ENCODE results near the gene LRRC32. TPM values are rescaled to one million over a fixed set of nuclear protein-coding genes. Genes with fewer than 3 reads are reported as not detected.
"Not testable (repeated sequence)": the region's sequence is repeated elsewhere in the genome, so short reads cannot be mapped to it uniquely, and the experiment has no call there.

LRRC32 gene
- total RNA-seq, 1 donor from 2014 or later: 24.4 TPM

GRCh38 chr11:76609736-76610370, 60.7 kb downstream of the LRRC32 start:
- Mint-ChIP-seq H3K9me3 (ENCODE audit: unreplicated experiment) (peaks cover 6% of the 10 kb centered on the region), H3K27ac (ENCODE audit: unreplicated experiment) (no peak overlapping the region), H3K36me3 (ENCODE audit: low read depth, unreplicated experiment) (peaks cover 3% of the 10 kb centered on the region), H3K4me3 (ENCODE audit: unreplicated experiment) (no peak overlapping the region), H3K27me3 (ENCODE audit: low read depth, unreplicated experiment) (peaks cover 6% of the 10 kb centered on the region), H3K4me1 (ENCODE audit: low read depth, unreplicated experiment) (peaks cover 3% of the 10 kb centered on the region)
- no peak overlapping the region for H3K4me3 ChIP-seq (ENCODE audit: insufficient read depth, low read depth, low read length)
- H3K79me2 ChIP-seq (ENCODE audit: insufficient read depth, low read length): no peaks in the 10 kb centered on the region
- no peaks in the 10 kb centered on the region for H3K9me3 ChIP-seq (ENCODE audit: insufficient read depth, low read depth, low read length)
- DNase-seq (ENCODE audit: low read depth) (peak; percentile 36), FAIRE-seq (no peak)
- no peak overlapping the region for H3K27ac ChIP-seq (ENCODE audit: low read depth, low read length)
- H3K9ac ChIP-seq (ENCODE audit: low read length): no peak overlapping the region
- no peak overlapping the region for H2AFZ ChIP-seq (ENCODE audit: low read depth, low read length)
- H3K4me2 ChIP-seq (ENCODE audit: low read length): no peak overlapping the region
- H3K4me1 ChIP-seq (ENCODE audit: insufficient read depth, low read length): no peaks in the 10 kb centered on the region
- H3K36me3 ChIP-seq (ENCODE audit: insufficient read depth, low read length): no peaks in the 10 kb centered on the region
- TF ChIP-seq CTCF (IDR thresholded peaks at IDR 0.05; ENCODE audit: insufficient read depth, low read depth, low read length) (no peak), EZH2 (IDR thresholded peaks at IDR 0.05; ENCODE audit: insufficient read depth, low read length) (no peak)
- no peaks in the 10 kb centered on the region for H3K27me3 ChIP-seq (ENCODE audit: insufficient read depth, low read length)
- H4K20me1 ChIP-seq (ENCODE audit: insufficient read depth, low read length): no peaks in the 10 kb centered on the region

GRCh38 chr11:76608879-76609460, 61.6 kb downstream of the LRRC32 start:
- not testable (repeated sequence) for FAIRE-seq; H4K20me1 ChIP-seq (ENCODE audit: insufficient read depth, low read length); H3K79me2 ChIP-seq (ENCODE audit: insufficient read depth, low read length); H3K27me3 ChIP-seq (ENCODE audit: insufficient read depth, low read length); H3K27me3 Mint-ChIP-seq (ENCODE audit: low read depth, unreplicated experiment); DNase-seq (ENCODE audit: low read depth); H3K27ac ChIP-seq (ENCODE audit: low read depth, low read length); H3K4me2 ChIP-seq (ENCODE audit: low read length); H3K27ac Mint-ChIP-seq (ENCODE audit: unreplicated experiment); H3K4me1 ChIP-seq (ENCODE audit: insufficient read depth, low read length); H3K36me3 ChIP-seq (ENCODE audit: insufficient read depth, low read length); H3K9me3 ChIP-seq (ENCODE audit: insufficient read depth, low read depth, low read length); H3K9me3 Mint-ChIP-seq (ENCODE audit: unreplicated experiment); H3K4me1 Mint-ChIP-seq (ENCODE audit: low read depth, unreplicated experiment); H3K4me3 Mint-ChIP-seq (ENCODE audit: unreplicated experiment); H3K4me3 ChIP-seq (ENCODE audit: insufficient read depth, low read depth, low read length); H3K36me3 Mint-ChIP-seq (ENCODE audit: low read depth, unreplicated experiment); H2AFZ ChIP-seq (ENCODE audit: low read depth, low read length); H3K9ac ChIP-seq (ENCODE audit: low read length)

GRCh38 chr11:76608228-76608627, 62.3 kb downstream of the LRRC32 start:
- not testable (repeated sequence) for H2AFZ ChIP-seq (ENCODE audit: low read depth, low read length); FAIRE-seq; H3K4me2 ChIP-seq (ENCODE audit: low read length); H3K79me2 ChIP-seq (ENCODE audit: insufficient read depth, low read length); H3K4me3 ChIP-seq (ENCODE audit: insufficient read depth, low read depth, low read length); H3K4me1 ChIP-seq (ENCODE audit: insufficient read depth, low read length); H3K36me3 ChIP-seq (ENCODE audit: insufficient read depth, low read length); H3K4me1 Mint-ChIP-seq (ENCODE audit: low read depth, unreplicated experiment); H3K9ac ChIP-seq (ENCODE audit: low read length); H3K27me3 Mint-ChIP-seq (ENCODE audit: low read depth, unreplicated experiment); H3K9me3 ChIP-seq (ENCODE audit: insufficient read depth, low read depth, low read length); H3K9me3 Mint-ChIP-seq (ENCODE audit: unreplicated experiment); H4K20me1 ChIP-seq (ENCODE audit: insufficient read depth, low read length); H3K27ac Mint-ChIP-seq (ENCODE audit: unreplicated experiment); H3K27ac ChIP-seq (ENCODE audit: low read depth, low read length); DNase-seq (ENCODE audit: low read depth); H3K27me3 ChIP-seq (ENCODE audit: insufficient read depth, low read length); H3K36me3 Mint-ChIP-seq (ENCODE audit: low read depth, unreplicated experiment); H3K4me3 Mint-ChIP-seq (ENCODE audit: unreplicated experiment)

Other genes starting within 250 kb of the LRRC32 start
- 18.8 and 18.9 TPM in 2 replicates for gene EMSY, start 225.7 kb downstream of the LRRC32 start, total RNA-seq
- 57.9 and 69.6 TPM in 2 replicates for gene TSKU, start 112.6 kb upstream of the LRRC32 start, total RNA-seq
- gene ACER3, start 190.2 kb upstream of the LRRC32 start, total RNA-seq: 14.9 and 17.3 TPM in 2 replicates

Data from astrocyte (in vitro differentiated cells and primary cell).